GM20000 (cell line): ENCODE data around the gene TMSB10.
"Not testable (repeated sequence)": the region's sequence is repeated elsewhere in the genome, so short reads cannot be mapped to it uniquely, and the experiment has no call there.

Experiments used
- DNase-seq: peaks from one replicate; pipeline ENCODE4 v3.0.0; 2012; ENCODE audit warnings: low spot score
- CTCF ChIP-seq: IDR thresholded peaks from 2 replicates; pipeline ENCODE4 v1.5.1; 2012; ENCODE audit warnings: mild to moderate bottlenecking, control low read depth; ENCODE audit errors: extremely low read depth, missing control alignments

The TMSB10 gene

GRCh38 chr2:84914334-84914733 lies 8.9 kb downstream of the TMSB10 start:
- TF ChIP-seq CTCF = no peak
- DNase-seq = peak; percentile 1

- not testable (repeated sequence) for DNase-seq
Observed at GRCh38 chr2:84915675-84916074, 10.2 kb downstream of the TMSB10 start.

- DNase-seq = not testable (repeated sequence)
Observed at GRCh38 chr2:84917821-84918220, 12.4 kb downstream of the TMSB10 start.

GRCh38 chr2:84918430-84918829 lies 13.0 kb downstream of the TMSB10 start:
- TF ChIP-seq CTCF = no peak
- DNase-seq = no peak

- DNase-seq = peak; percentile 51
- TF ChIP-seq CTCF = no peak
Observed at GRCh38 chr2:84919885-84920580, 14.6 kb downstream of the TMSB10 start.

GRCh38 chr2:84923009-84923408 lies 17.6 kb downstream of the TMSB10 start:
- TF ChIP-seq CTCF = no peak
- no peak for DNase-seq

- DNase-seq = no peak
- no peak for TF ChIP-seq CTCF
Observed at GRCh38 chr2:84924173-84925106, 19.0 kb downstream of the TMSB10 start.

GRCh38 chr2:84925336-84925723 lies 19.9 kb downstream of the TMSB10 start:
- DNase-seq = no peak

More at GRCh38 chr2:84925336-84925723, 19.9 kb downstream of the TMSB10 start:
- no peak for TF ChIP-seq CTCF
